ENCODE measurements around the gene NRXN3. TPM values are rescaled to one million over a fixed set of nuclear protein-coding genes. Genes with fewer than 3 reads are reported as not detected.

NRXN3 gene
- total and polyA plus RNA-seq, 7 donors, result 0.06 to 0.74 (median 0.15) TPM

DNA sequence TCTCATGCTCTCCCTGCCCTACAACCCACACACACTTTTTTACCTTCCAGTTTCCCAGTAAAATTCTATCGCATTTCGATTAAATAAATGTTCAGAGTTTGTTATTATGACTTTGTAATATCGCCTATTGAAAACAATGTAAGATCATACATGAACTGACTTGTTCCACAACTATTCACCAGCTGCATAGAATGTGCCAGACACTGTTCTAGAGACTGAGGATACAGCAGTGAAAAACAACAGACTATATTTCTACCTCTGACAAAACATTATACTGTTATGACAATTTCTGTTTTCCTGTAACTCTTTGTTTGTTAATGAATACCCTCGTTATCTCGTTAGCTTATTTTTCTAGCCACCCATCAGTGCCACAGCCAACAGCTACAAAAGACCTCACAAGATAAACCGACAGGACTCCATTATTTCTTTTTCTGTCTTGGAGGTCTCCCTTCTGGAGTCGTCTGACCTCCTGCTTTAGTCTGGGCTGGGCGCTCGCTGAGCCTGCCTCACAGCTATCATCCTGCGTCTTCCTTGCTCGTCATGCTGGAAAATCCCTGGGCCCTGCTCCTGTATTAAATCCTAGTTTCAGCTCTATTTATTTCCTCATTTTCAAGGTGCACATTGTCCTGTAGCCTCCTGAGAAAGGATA lies 1542.3 kb downstream of the NRXN3 start:
- no peak overlapping the region for H3K4me3 ChIP-seq
- intact Hi-C loops (cut with DNase I), result no loop called here
- no peaks in the 10 kb centered on the region for H3K9me3 ChIP-seq
- no peaks in the 10 kb centered on the region for H3K36me3 ChIP-seq (ENCODE audit: insufficient read depth in 1 of 2, low read depth in 1 of 2)
- DNase-seq, result no peak
- no peak overlapping the region for H3K27ac ChIP-seq
- no peak for TF ChIP-seq CTCF (IDR thresholded peaks at IDR 0.05)
- no peak for ATAC-seq
- WGBS, 3 donors, result 68 to 83% (median 78%) methylated on average over 11 of the region's 11 CpGs
- no peaks in the 10 kb centered on the region for H3K4me1 ChIP-seq
- no peaks in the 10 kb centered on the region for H3K27me3 ChIP-seq (ENCODE audit: insufficient read depth in 3 of 3, low read length in 2 of 3)

- no peak for DNase-seq
- no peak overlapping the region for H3K4me3 ChIP-seq
- H3K27me3 ChIP-seq (ENCODE audit: insufficient read depth in 3 of 3, low read length in 2 of 3), result no peaks in the 10 kb centered on the region
- no peaks in the 10 kb centered on the region for H3K36me3 ChIP-seq (ENCODE audit: insufficient read depth in 1 of 2, low read depth in 1 of 2)
- TF ChIP-seq CTCF (IDR thresholded peaks at IDR 0.05), result no peak
- 47 to 62% (median 49%) methylated on average over 5 of the region's 5 CpGs for WGBS, 3 donors
- no peaks in the 10 kb centered on the region for H3K4me1 ChIP-seq
- H3K27ac ChIP-seq, result no peak overlapping the region
- intact Hi-C loops (cut with DNase I), result no loop called here
- no peaks in the 10 kb centered on the region for H3K9me3 ChIP-seq
- no peak for ATAC-seq
Measured at GRCh38 chr14:79721399-79722084, 1551.4 kb downstream of the NRXN3 start.

- no peaks in the 10 kb centered on the region for H3K36me3 ChIP-seq (ENCODE audit: insufficient read depth in 1 of 2, low read depth in 1 of 2)
- no peak overlapping the region for H3K4me3 ChIP-seq
- TF ChIP-seq CTCF (IDR thresholded peaks at IDR 0.05), result no peak
- H3K9me3 ChIP-seq, result no peaks in the 10 kb centered on the region
- WGBS, 3 donors, result 82 to 92% (median 86%) methylated on average over 7 of the region's 7 CpGs
- no peak for ATAC-seq
- H3K27ac ChIP-seq, result no peak overlapping the region
- no peaks in the 10 kb centered on the region for H3K4me1 ChIP-seq
- intact Hi-C loops (cut with DNase I), result no loop called here
- H3K27me3 ChIP-seq (ENCODE audit: insufficient read depth in 3 of 3, low read length in 2 of 3), result no peaks in the 10 kb centered on the region
- DNase-seq, result no peak
Measured at GRCh38 chr14:79724934-79725717, 1555.0 kb downstream of the NRXN3 start.

- Histone ChIP-seq H3K27ac (no peak overlapping the region), H3K4me3 (no peak overlapping the region), H3K27me3 (ENCODE audit: insufficient read depth in 3 of 3, low read length in 2 of 3) (no peaks in the 10 kb centered on the region), H3K4me1 (no peaks in the 10 kb centered on the region), H3K9me3 (no peaks in the 10 kb centered on the region), H3K36me3 (ENCODE audit: insufficient read depth in 1 of 2, low read depth in 1 of 2) (no peaks in the 10 kb centered on the region)
- ATAC-seq (no peak), DNase-seq (no peak)
- no peak for TF ChIP-seq CTCF (IDR thresholded peaks at IDR 0.05)
- 66 to 80% (median 69%) methylated on average over 3 of the region's 3 CpGs for WGBS, 3 donors
- intact Hi-C loops (cut with DNase I), result no loop called here
Measured at GRCh38 chr14:79727900-79728299, 1557.7 kb downstream of the NRXN3 start.

Data from psoas muscle (tissue), 8 donors.